ENCODE results near the gene ATP12A.
A peak's percentile ranks its signal among the peaks of the same experiment; 100 is the strongest.

Gene ATP12A

DNA sequence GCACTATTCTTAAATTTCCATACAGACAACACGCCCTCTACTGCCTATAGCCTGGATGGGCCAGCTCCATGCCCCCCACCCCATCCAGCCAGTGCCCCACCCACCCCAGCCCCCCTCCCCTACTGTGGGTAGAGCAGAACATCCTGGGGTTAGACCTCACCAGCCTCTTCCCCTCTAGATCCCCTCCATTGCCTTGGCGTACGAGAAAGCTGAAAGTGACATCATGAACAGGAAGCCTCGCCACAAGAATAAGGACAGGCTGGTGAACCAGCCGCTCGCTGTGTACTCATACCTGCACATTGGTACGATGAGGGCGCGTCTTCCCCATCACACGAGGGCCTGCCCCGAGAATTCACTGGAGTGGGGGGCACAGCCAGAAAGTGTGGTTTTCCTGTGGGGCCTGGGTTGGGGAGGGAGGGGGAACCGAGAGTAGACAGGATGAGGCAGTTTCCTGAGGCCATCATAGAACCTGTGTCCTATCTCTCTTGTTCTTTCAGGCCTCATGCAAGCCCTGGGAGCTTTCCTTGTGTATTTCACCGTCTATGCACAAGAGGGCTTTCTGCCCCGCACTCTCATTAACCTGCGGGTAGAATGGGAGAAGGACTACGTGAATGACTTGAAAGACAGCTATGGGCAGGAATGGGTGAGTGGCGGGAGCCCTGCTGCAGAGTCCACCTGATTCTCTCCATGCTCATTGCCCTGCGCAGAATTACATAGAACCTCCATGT, 29.1 kb downstream of the ATP12A start:
- no peaks in the 10 kb centered on the region for H3K36me3 ChIP-seq (replicated peaks; ENCODE audit: insufficient read depth, low read length)
- peak; percentile 36 for DNase-seq

DNA sequence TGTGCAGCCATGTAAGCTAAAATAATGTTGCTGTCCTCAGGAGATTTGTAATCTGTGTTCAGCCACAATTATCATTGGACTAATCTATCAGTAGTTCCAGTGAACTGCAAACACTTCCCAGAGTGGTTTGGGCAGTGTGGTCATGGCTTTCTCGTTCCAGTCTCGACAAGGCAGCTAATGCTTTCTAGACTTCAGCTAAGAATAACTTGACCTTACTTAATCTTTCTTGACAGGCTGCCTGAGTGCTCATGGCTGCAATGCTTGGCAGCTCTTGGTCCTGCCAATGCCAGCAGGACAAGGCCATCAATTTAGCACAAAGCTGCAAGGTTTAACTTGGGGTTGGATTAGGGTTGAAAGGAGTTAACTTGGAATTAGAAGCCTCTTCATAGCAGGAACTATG, 32.8 kb downstream of the ATP12A start:
- H2AFZ ChIP-seq (ENCODE audit: low read length): no peak overlapping the region
- H3F3A ChIP-seq (ENCODE audit: insufficient read depth, low read length): no peaks in the 10 kb centered on the region
- H3K9me3 ChIP-seq (replicated peaks; ENCODE audit: insufficient read depth, low read length): no peaks in the 10 kb centered on the region
- no peak overlapping the region for H3K4me3 ChIP-seq (ENCODE audit: low read length)
- TF ChIP-seq, protein P1, sequence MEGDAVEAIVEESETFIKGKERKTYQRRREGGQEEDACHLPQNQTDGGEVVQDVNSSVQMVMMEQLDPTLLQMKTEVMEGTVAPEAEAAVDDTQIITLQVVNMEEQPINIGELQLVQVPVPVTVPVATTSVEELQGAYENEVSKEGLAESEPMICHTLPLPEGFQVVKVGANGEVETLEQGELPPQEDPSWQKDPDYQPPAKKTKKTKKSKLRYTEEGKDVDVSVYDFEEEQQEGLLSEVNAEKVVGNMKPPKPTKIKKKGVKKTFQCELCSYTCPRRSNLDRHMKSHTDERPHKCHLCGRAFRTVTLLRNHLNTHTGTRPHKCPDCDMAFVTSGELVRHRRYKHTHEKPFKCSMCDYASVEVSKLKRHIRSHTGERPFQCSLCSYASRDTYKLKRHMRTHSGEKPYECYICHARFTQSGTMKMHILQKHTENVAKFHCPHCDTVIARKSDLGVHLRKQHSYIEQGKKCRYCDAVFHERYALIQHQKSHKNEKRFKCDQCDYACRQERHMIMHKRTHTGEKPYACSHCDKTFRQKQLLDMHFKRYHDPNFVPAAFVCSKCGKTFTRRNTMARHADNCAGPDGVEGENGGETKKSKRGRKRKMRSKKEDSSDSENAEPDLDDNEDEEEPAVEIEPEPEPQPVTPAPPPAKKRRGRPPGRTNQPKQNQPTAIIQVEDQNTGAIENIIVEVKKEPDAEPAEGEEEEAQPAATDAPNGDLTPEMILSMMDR (IDR thresholded peaks at IDR 0.05; ENCODE audit: low read length): no peak
- TF ChIP-seq EZH2 (optimal IDR thresholded peaks at IDR 0.05; ENCODE audit: low read depth, low read length) (no peak), EZH2phosphoT487 (IDR thresholded peaks at IDR 0.05; ENCODE audit: low read length) (no peak)
- no peaks in the 10 kb centered on the region for H3K9me2 ChIP-seq (replicated peaks; ENCODE audit: insufficient read depth, low read length)
- no peak overlapping the region for H3K4me2 ChIP-seq (ENCODE audit: low read depth, low read length)
- DNase-seq: no peak
- H4K20me1 ChIP-seq (ENCODE audit: insufficient read depth, low read length): no peaks in the 10 kb centered on the region
- peaks cover 4% of the 10 kb centered on the region; the same call in 1 of the 2 replicates for H3K4me1 ChIP-seq (ENCODE audit: low read length)
- no peak overlapping the region for H3K27ac ChIP-seq (ENCODE audit: low read length)
- no peaks in the 10 kb centered on the region for H3K79me2 ChIP-seq (ENCODE audit: low read length)
- no peaks in the 10 kb centered on the region for H3K27me3 ChIP-seq (replicated peaks; ENCODE audit: insufficient read depth, low read length)
- H3K9ac ChIP-seq (ENCODE audit: low read length): no peak overlapping the region
- no peaks in the 10 kb centered on the region for H3K36me3 ChIP-seq (replicated peaks; ENCODE audit: insufficient read depth, low read length)

More for the DNA sequence above, 29.1 kb downstream of the ATP12A start:
- Histone ChIP-seq H4K20me1 (ENCODE audit: insufficient read depth, low read length) (no peaks in the 10 kb centered on the region), H3K27ac (ENCODE audit: low read length) (no peak overlapping the region), H3K9me2 (replicated peaks; ENCODE audit: insufficient read depth, low read length) (no peaks in the 10 kb centered on the region), H3K79me2 (ENCODE audit: low read length) (no peaks in the 10 kb centered on the region), H3K4me2 (ENCODE audit: low read depth, low read length) (peak overlapping the region; percentile 43; the same call in 1 of the 2 replicates), H3K27me3 (replicated peaks; ENCODE audit: insufficient read depth, low read length) (no peaks in the 10 kb centered on the region), H3K9me3 (replicated peaks; ENCODE audit: insufficient read depth, low read length) (no peaks in the 10 kb centered on the region), H2AFZ (ENCODE audit: low read length) (no peak overlapping the region), H3K4me3 (ENCODE audit: low read length) (no peak overlapping the region), H3K4me1 (ENCODE audit: low read length) (peaks cover 4% of the 10 kb centered on the region; the same call in 1 of the 2 replicates), H3F3A (ENCODE audit: insufficient read depth, low read length) (no peaks in the 10 kb centered on the region), H3K9ac (ENCODE audit: low read length) (no peak overlapping the region)
- TF ChIP-seq, protein P1 (IDR thresholded peaks at IDR 0.05; ENCODE audit: low read length): no peak
- TF ChIP-seq EZH2phosphoT487 (IDR thresholded peaks at IDR 0.05; ENCODE audit: low read length) (no peak), EZH2 (optimal IDR thresholded peaks at IDR 0.05; ENCODE audit: low read depth, low read length) (no peak)

DNA sequence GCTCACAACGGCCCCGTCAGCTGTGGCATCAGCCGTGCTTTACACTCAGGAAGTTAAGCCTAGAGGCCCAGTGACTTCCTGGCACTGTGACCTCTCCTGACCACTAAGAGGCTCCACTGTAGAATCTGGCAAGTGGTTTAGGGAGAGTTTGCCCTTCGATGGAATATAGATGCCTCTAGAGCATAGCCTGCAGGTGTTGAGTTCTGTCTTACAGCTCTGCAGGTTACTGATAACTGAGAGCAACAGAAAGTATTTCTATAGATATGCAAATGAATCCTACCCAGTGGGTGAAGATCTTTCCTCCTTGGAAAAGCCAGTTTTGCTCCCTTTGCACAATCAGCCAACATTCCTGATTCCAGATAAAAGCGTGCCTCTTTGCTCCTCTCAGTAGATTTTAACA, 35.8 kb downstream of the ATP12A start:
- H3F3A ChIP-seq (ENCODE audit: insufficient read depth, low read length): no peaks in the 10 kb centered on the region
- no peaks in the 10 kb centered on the region for H3K79me2 ChIP-seq (ENCODE audit: low read length)
- no peaks in the 10 kb centered on the region for H3K9me2 ChIP-seq (replicated peaks; ENCODE audit: insufficient read depth, low read length)
- H3K27me3 ChIP-seq (replicated peaks; ENCODE audit: insufficient read depth, low read length): no peaks in the 10 kb centered on the region
- H3K4me1 ChIP-seq (ENCODE audit: low read length): no peaks in the 10 kb centered on the region
- TF ChIP-seq EZH2 (optimal IDR thresholded peaks at IDR 0.05; ENCODE audit: low read depth, low read length): no peak
- TF ChIP-seq, protein P1 (IDR thresholded peaks at IDR 0.05; ENCODE audit: low read length): no peak
- TF ChIP-seq EZH2phosphoT487 (IDR thresholded peaks at IDR 0.05; ENCODE audit: low read length): no peak
- no peak overlapping the region for H3K9ac ChIP-seq (ENCODE audit: low read length)
- H3K9me3 ChIP-seq (replicated peaks; ENCODE audit: insufficient read depth, low read length): no peaks in the 10 kb centered on the region
- H3K36me3 ChIP-seq (replicated peaks; ENCODE audit: insufficient read depth, low read length): no peaks in the 10 kb centered on the region
- H3K27ac ChIP-seq (ENCODE audit: low read length): no peak overlapping the region
- DNase-seq: no peak
- no peak overlapping the region for H3K4me2 ChIP-seq (ENCODE audit: low read depth, low read length)
- no peak overlapping the region for H2AFZ ChIP-seq (ENCODE audit: low read length)
- H3K4me3 ChIP-seq (ENCODE audit: low read length): no peak overlapping the region
- H4K20me1 ChIP-seq (ENCODE audit: insufficient read depth, low read length): no peaks in the 10 kb centered on the region
